Parathyroid adenoma (tissue), 2 donors: ENCODE results near the gene ASB2.

ENCODE experiments used
- H2AFZ ChIP-seq: fragments of 300-600 bp; sonication (generic); one replicate; pipeline ENCODE4 v1.7.0; 2017; ENCODE audit warnings: antibody characterized with exemption, mild to moderate bottlenecking
- H3K27ac ChIP-seq: fragments of 300-600 bp; sonication (generic); one replicate; pipeline ENCODE4 v1.7.0; 2017
- H3K27me3 ChIP-seq: fragments of 300-600 bp; sonication (generic); one replicate; pipeline ENCODE4 v1.7.0; 2017; ENCODE audit warnings: low read length; ENCODE audit not compliant: control insufficient read depth, insufficient read depth
- H3K36me3 ChIP-seq: fragments of 300-600 bp; sonication (generic); one replicate; pipeline ENCODE4 v1.7.0; 2017; ENCODE audit warnings: low read length; ENCODE audit not compliant: control insufficient read depth, insufficient read depth
- H3K4me1 ChIP-seq: fragments of 300-600 bp; sonication (generic); one replicate; pipeline ENCODE4 v1.7.0; 2017; ENCODE audit warnings: control low read depth
- H3K4me2 ChIP-seq: fragments of 300-600 bp; sonication (generic); one replicate; pipeline ENCODE4 v1.7.0; 2017; ENCODE audit warnings: low read length
- H3K4me3 ChIP-seq: fragments of 300-600 bp; sonication (generic); one replicate; pipeline ENCODE4 v1.7.0; 2017; ENCODE audit warnings: low read depth, low read length
- H3K79me2 ChIP-seq: fragments of 300-600 bp; sonication (generic); one replicate; pipeline ENCODE4 v1.7.0; 2017; ENCODE audit warnings: control low read depth
- H3K9ac ChIP-seq: fragments of 300-600 bp; sonication (generic); one replicate; pipeline ENCODE4 v1.7.0; 2017; ENCODE audit warnings: mild to moderate bottlenecking
- H3K9me3 ChIP-seq: fragments of 300-600 bp; sonication (generic); one replicate; pipeline ENCODE4 v1.7.0; 2017; ENCODE audit warnings: low read length; ENCODE audit not compliant: control insufficient read depth
- TF ChIP-seq, protein P1 (sequence below): fragments of 300-600 bp; sonication (generic); IDR thresholded peaks from one replicate; pipeline ENCODE4 v1.7.0; 2017; ENCODE audit warnings: antibody characterized with exemption, mild to moderate bottlenecking
- donor health status: primary hyperparathyroidism.

Gene ASB2

DNA sequence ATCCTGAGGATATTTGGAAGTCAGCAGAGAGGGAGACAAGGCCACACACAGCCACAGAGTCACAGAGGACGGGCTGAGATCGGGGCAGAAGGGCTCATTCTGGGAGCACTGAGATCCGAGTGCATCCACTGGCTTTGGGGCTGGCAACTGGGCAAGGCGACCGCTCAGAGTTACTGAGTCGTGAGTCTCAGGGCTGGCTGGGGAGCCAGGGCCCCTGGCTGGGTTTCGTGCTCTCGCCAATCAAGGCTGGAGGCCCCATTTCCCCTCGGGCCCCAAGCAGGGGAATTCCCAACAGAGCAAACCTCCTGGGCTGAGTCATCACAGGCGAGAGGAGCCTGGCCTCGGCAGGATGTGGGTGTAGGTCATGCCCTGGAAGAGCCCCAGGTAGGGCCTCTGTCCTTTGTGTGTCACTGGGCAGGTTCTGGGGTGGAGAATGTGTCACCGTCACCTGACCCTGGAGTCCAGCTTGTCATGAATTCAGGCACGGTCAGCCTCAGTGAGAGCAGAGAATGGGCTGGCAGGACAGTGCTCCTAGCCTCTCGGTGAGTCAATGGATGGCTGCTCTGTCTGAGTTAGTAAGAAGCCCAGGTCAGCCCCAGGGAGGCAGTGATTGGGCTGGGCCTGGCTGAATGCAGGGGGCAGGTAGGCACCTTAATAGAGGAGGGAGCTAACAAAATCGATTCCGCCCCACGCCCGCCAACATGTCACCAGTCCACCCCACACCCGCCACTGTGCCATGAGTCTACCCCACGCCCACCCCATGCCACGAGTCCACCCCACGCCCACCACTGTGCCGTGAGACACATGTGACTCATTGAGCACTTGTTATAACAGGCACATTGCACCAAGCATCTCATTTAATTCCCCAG, 16.9 kb downstream of the ASB2 start:
- Histone ChIP-seq H3K4me2 (no peak overlapping the region), H3K9me3 (no peaks in the 10 kb centered on the region), H3K4me1 (peaks cover 17% of the 10 kb centered on the region), H3K36me3 (no peaks in the 10 kb centered on the region), H3K9ac (no peak overlapping the region), H3K27me3 (no peaks in the 10 kb centered on the region), H2AFZ (peak overlapping the region; percentile 74), H3K27ac (peak overlapping the region; percentile 17), H3K4me3 (no peak overlapping the region), H3K79me2 (no peaks in the 10 kb centered on the region)
- TF ChIP-seq, protein P1, sequence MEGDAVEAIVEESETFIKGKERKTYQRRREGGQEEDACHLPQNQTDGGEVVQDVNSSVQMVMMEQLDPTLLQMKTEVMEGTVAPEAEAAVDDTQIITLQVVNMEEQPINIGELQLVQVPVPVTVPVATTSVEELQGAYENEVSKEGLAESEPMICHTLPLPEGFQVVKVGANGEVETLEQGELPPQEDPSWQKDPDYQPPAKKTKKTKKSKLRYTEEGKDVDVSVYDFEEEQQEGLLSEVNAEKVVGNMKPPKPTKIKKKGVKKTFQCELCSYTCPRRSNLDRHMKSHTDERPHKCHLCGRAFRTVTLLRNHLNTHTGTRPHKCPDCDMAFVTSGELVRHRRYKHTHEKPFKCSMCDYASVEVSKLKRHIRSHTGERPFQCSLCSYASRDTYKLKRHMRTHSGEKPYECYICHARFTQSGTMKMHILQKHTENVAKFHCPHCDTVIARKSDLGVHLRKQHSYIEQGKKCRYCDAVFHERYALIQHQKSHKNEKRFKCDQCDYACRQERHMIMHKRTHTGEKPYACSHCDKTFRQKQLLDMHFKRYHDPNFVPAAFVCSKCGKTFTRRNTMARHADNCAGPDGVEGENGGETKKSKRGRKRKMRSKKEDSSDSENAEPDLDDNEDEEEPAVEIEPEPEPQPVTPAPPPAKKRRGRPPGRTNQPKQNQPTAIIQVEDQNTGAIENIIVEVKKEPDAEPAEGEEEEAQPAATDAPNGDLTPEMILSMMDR, result no peak

DNA sequence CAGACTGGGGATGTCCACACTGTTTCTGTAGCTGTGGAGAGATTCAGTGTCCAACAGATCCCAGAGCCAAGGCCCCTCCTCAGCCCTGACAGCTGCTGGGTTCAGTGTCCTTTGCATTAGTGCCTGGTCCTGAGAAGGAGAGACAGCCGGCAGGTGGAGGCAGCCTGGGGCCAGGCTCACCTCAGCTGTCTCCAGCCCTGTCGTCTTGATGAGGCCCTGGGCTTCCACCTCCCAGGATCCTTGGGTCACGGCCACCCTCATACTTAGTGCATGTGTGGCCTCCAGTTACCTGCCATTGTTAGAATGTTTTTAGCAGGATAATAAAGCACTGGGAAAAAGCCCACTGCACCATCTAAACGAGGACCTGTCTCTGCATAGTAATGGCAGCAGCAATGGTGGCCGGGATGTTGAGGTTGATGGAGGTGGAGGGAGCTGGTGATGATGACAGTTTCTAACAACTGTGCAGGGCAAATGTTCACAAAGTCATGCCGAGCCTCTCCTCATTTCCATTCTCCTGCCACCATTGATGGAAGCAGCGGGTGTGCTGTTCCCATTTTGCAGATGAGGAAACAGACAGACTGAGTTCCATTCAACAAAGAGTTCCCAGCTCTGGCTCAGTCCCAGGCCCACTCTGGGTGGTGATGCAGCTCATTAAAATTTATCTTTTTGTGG, 17.7 kb downstream of the ASB2 start:
- no peaks in the 10 kb centered on the region for H3K79me2 ChIP-seq
- no peaks in the 10 kb centered on the region for H3K9me3 ChIP-seq
- no peak overlapping the region for H3K4me3 ChIP-seq
- H3K36me3 ChIP-seq, result no peaks in the 10 kb centered on the region
- H3K9ac ChIP-seq, result no peak overlapping the region
- H3K27me3 ChIP-seq, result no peaks in the 10 kb centered on the region
- H3K27ac ChIP-seq, result peak overlapping the region; percentile 17
- peaks cover 17% of the 10 kb centered on the region for H3K4me1 ChIP-seq
- peak overlapping the region; percentile 74 for H2AFZ ChIP-seq
- TF ChIP-seq, protein P1, result no peak
- no peak overlapping the region for H3K4me2 ChIP-seq

DNA sequence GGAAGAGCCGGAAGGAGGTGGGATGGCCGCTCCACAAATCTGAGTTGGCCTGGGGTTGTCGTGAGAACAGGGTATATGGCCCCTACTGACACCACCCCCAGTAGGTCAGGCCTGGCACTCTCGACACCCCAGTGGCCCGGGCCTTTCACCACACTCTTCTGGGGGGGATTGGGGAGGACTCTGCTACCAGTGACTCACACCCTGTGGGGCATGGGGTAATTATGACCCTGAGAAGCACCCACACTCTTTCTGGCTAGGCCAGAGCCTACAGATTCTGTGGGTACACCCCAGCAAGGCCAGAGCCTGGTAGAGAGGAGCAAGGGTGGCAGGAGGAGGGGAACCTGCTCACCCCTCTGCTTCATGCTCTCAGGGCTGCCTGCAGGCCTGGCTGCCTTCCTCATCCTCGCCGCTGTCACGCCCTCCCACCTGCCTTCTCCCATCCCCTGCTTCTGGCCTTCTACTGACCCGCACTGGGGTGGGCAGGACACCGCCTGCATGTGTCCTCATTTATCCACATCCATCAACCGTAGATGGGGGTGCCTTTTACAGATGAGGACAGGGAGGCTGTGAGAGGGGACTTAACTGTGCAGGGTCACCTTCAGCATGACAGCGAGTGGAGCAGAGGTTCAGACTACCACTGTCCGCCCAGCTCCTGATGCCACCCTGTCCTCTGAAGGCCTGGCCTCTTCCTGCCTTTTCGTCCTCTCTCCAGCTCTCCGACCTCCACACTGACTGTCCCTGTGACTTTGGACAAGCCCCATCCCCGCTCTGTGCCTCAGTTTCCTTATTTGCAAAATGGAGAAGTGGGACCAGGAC, 18.4 kb downstream of the ASB2 start:
- no peak overlapping the region for H2AFZ ChIP-seq
- H3K27ac ChIP-seq, result no peak overlapping the region
- no peaks in the 10 kb centered on the region for H3K9me3 ChIP-seq
- TF ChIP-seq, protein P1, result no peak
- H3K27me3 ChIP-seq, result no peaks in the 10 kb centered on the region
- no peaks in the 10 kb centered on the region for H3K79me2 ChIP-seq
- no peak overlapping the region for H3K4me3 ChIP-seq
- H3K9ac ChIP-seq, result no peak overlapping the region
- H3K4me1 ChIP-seq, result peaks cover 11% of the 10 kb centered on the region
- no peak overlapping the region for H3K4me2 ChIP-seq
- H3K36me3 ChIP-seq, result no peaks in the 10 kb centered on the region

DNA sequence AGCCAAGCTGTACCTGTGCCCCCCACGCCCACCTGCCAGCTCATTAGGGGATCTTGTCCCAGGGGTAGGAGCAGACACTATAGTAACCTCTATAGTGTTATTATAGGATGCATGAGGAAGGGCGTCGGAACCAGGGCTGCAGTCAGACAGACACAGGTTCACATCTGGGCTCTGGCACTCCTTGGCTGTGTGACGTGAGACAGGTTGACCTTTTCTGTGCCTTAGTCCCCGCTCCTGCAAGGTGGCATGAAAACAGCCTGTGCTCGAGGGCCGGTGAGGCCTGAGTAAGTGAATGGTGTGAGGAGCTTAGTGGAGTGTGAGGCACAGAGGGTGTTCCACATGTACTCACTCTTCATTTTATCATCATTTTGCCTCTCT, 19.0 kb downstream of the ASB2 start:
- H3K9me3 ChIP-seq, result no peaks in the 10 kb centered on the region
- H3K9ac ChIP-seq, result no peak overlapping the region
- no peak overlapping the region for H3K4me2 ChIP-seq
- TF ChIP-seq, protein P1, result no peak
- H3K27me3 ChIP-seq, result no peaks in the 10 kb centered on the region
- H3K79me2 ChIP-seq, result no peaks in the 10 kb centered on the region
- H2AFZ ChIP-seq, result no peak overlapping the region
- no peaks in the 10 kb centered on the region for H3K36me3 ChIP-seq
- H3K4me3 ChIP-seq, result no peak overlapping the region
- no peak overlapping the region for H3K27ac ChIP-seq
- peaks cover 8% of the 10 kb centered on the region for H3K4me1 ChIP-seq
